Measurements from ENCODE around the gene CDR2. TPM values are rescaled to one million over a fixed set of nuclear protein-coding genes. Genes with fewer than 3 reads are reported as not detected.

The CDR2 gene
- total and polyA plus RNA-seq, 11 donors = 3.7 to 12.4 (median 6.0) TPM

DNA sequence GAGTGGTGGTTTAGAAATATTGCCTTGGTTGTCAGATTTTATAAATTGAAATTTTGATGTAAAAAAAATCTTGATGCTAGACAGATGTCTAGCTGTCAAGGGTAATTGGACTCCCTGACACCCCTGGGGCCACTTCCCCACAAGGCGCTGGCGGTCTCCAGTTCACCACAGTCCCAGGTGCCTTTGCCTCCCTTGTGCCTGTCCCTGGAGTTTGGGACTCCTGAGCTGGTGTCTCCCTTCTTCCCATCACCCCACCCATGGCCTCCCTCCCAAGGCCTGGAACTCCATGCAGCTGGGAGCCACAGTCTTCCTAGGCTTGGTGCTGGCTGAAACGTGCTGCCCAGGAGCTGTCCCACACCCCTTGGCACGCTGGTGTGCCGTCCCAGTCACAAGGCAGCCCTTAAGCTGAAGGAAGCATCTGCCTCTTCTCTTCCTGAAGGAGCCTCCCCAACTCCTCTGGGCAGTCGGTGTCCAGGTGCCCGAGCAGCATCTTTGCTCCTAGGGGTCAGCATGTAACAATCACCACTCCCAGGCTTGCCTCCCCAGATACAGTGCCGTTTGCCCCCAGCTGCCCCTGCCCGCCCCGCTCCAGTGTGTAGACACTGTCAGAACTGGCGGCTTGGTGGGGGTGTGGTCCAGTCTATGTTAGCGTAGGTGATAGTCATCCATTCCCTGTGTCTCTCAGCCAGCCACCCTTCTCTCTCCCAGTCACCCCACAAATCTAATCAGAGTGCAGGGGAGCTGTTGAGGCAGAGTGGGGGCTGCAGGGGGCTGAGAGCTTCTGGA, 51.1 kb downstream of the CDR2 start:
- Histone ChIP-seq H3K9me3 (no peaks in the 10 kb centered on the region), H3K27me3 (no peaks in the 10 kb centered on the region), H3K4me1 (peaks cover 0 to 8% (median 1%) of the 10 kb centered on the region in 12 donors), H3K36me3 (peaks cover 0 to 96% (median 83%) of the 10 kb centered on the region in 9 donors), H3K4me3 (no peak overlapping the region), H3K27ac (no peak overlapping the region)
- DNase-seq = no peak
- TF ChIP-seq POLR2A (IDR thresholded peaks at IDR 0.05) = no peak
- TF ChIP-seq, protein P1, sequence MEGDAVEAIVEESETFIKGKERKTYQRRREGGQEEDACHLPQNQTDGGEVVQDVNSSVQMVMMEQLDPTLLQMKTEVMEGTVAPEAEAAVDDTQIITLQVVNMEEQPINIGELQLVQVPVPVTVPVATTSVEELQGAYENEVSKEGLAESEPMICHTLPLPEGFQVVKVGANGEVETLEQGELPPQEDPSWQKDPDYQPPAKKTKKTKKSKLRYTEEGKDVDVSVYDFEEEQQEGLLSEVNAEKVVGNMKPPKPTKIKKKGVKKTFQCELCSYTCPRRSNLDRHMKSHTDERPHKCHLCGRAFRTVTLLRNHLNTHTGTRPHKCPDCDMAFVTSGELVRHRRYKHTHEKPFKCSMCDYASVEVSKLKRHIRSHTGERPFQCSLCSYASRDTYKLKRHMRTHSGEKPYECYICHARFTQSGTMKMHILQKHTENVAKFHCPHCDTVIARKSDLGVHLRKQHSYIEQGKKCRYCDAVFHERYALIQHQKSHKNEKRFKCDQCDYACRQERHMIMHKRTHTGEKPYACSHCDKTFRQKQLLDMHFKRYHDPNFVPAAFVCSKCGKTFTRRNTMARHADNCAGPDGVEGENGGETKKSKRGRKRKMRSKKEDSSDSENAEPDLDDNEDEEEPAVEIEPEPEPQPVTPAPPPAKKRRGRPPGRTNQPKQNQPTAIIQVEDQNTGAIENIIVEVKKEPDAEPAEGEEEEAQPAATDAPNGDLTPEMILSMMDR (IDR thresholded peaks at IDR 0.05) = no peak
- ATAC-seq = no peak
- WGBS, 4 donors = 85 to 100% (median 91%) methylated on average over 7 to 12 of the region's 12 CpGs
- intact Hi-C loops (cut with DNase I) = loop anchor here in 2 of 10 donors (5.0 to 10.0 kb wide), 3 partner anchors 34 to 1169 kb away; partner anchors contain the start of genes CDR2 (in 1 of the 2), DNAH3 (in 1 of the 2) and LDAF1 (in 1 of the 2)

DNA sequence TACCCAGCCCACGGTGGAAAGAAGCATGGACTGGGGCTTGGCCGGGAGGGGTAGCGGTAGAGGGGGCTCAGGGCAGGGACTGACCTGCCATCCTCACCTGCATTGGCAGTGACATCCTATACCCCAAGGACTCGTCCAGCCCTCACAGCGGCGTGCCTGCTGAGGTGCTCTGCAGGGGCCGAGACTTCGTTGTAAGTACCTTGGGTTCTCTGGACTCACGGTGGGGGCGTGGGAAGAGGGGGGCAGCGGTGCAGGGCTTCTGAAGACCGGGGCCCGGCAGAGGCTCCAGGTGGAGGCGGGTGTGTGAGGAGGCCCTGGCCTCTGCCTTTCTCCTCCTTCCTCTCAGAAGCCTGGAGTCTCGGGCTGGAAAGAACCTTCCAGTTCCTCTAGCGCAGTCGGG, 51.7 kb downstream of the CDR2 start:
- intact Hi-C loops (cut with DNase I) = loop anchor here in 2 of 10 donors (5.0 to 10.0 kb wide), 3 partner anchors 35 to 1168 kb away; partner anchors contain the start of genes CDR2 (in 1 of the 2), DNAH3 (in 1 of the 2) and LDAF1 (in 1 of the 2)
- Histone ChIP-seq H3K36me3 (peaks cover 0 to 96% (median 81%) of the 10 kb centered on the region in 9 donors), H3K9me3 (no peaks in the 10 kb centered on the region), H3K27ac (no peak overlapping the region), H3K4me3 (no peak overlapping the region), H3K4me1 (peaks cover 0 to 8% (median 1%) of the 10 kb centered on the region in 12 donors), H3K27me3 (no peaks in the 10 kb centered on the region)
- no peak for ATAC-seq
- DNase-seq = no peak
- WGBS, 4 donors = 88 to 94% (median 92%) methylated on average over 10 to 17 of the region's 17 CpGs
- TF ChIP-seq, protein P1 (IDR thresholded peaks at IDR 0.05) = no peak
- no peak for TF ChIP-seq POLR2A (IDR thresholded peaks at IDR 0.05)

DNA sequence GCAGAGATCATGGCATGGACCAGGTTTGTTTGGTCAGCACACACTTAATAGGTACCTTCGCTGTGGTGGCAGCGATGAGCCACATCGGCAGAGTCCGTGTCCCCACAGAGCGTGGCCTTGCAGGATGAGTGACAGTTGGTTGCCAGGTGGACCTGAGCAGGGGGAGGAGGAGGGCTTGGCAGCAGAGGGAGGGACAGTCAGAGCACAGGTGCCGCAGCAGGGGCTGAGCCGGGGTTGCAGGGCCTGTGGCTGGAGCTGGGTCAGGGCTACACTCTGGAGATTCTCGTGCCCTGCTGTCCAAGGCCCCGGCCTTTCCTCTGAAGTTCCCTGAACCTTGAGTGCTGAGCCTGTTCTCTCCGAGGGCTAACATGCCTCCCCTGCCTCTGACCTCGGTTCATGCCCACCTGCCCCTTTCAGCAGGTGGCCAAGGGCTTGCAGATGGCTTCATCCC, 52.4 kb downstream of the CDR2 start:
- Histone ChIP-seq H3K27me3 (no peaks in the 10 kb centered on the region), H3K4me1 (peaks cover 0 to 8% (median 1%) of the 10 kb centered on the region in 12 donors), H3K9me3 (no peaks in the 10 kb centered on the region), H3K4me3 (no peak overlapping the region), H3K27ac (no peak overlapping the region), H3K36me3 (peaks cover 0 to 96% (median 81%) of the 10 kb centered on the region in 9 donors)
- no peak for TF ChIP-seq POLR2A (IDR thresholded peaks at IDR 0.05)
- TF ChIP-seq, protein P1 (IDR thresholded peaks at IDR 0.05) = no peak
- intact Hi-C loops (cut with DNase I) = loop anchor here in 2 of 10 donors (5.0 to 10.0 kb wide), 3 partner anchors 35 to 1167 kb away; partner anchors contain the start of genes CDR2 (in 1 of the 2), DNAH3 (in 1 of the 2) and LDAF1 (in 1 of the 2)
- DNase-seq = no peak
- 91 to 96% (median 94%) methylated on average over 11 of the region's 11 CpGs for WGBS, 4 donors
- no peak for ATAC-seq

All from heart left ventricle (tissue), 16 donors.